HepG2 (cell line): Measurements from ENCODE around the gene SLC7A6OS. TPM values are rescaled to one million over a fixed set of nuclear protein-coding genes. Genes with fewer than 3 reads are reported as not detected.

Experiments used
- TBX3 ChIP-seq: fragments of 450-650 bp; IDR thresholded peaks from 2 replicates; pipeline ENCODE4 v1.6.1; 2017; ENCODE audit warnings: antibody characterized with exemption, mild to moderate bottlenecking, inconsistent platforms, borderline replicate concordance
- polyA plus RNA-seq, 8 experiments: library from polyadenylated mRNA; depleted of rRNA in 3 of 8; stranded (reverse) in 7 of 8; unstranded in 1 of 8; fragments of >200 nt; fragmentation: Illumina TruSeq in 4 of 8; extraction: Trizol in 4 of 8; gene quantifications; 2 replicates each; pipeline versions ENCODE4 v1.2.1 to v1.2.3, GENCODE V29; 2011 to 2016; ENCODE audit warnings: low read depth in 4 of 8, missing spikeins in 1 of 8, mixed read lengths in 1 of 8; ENCODE audit not compliant: insufficient read depth in 1 of 8
- total RNA-seq, 5 experiments: library from RNA; depleted of rRNA; stranded (reverse); fragments of >200 nt; fragmentation: Illumina TruSeq; extraction: Trizol; gene quantifications; 2 replicates each; pipeline ENCODE4 v1.2.3, GENCODE V29; 2016; ENCODE audit warnings: low read depth in 1 of 5
- TF ChIP-seq, protein P1 (sequence below): sonication (generic); formaldehyde crosslinking; IDR thresholded peaks from 2 replicates; pipeline ENCODE4 v1.4.0; 2020; ENCODE audit warnings: missing genetic modification reagents
- TF ChIP-seq, protein P2 (sequence below): sonication (generic); formaldehyde crosslinking; IDR thresholded peaks from 2 replicates; pipeline ENCODE4 v1.9.0; 2021; ENCODE audit warnings: missing genetic modification reagents, mild to moderate bottlenecking, borderline replicate concordance
- TF ChIP-seq, protein P3 (sequence below): sonication (generic); formaldehyde crosslinking; IDR thresholded peaks from 2 replicates; pipeline ENCODE4 v1.4.0; 2020; ENCODE audit warnings: mild to moderate bottlenecking, missing genetic modification reagents, borderline replicate concordance
- TF ChIP-seq, protein P4 (sequence below), 2 experiments: fragments of 450-650 bp in 1 of 2; sonication (generic) in 1 of 2; formaldehyde crosslinking in 1 of 2; IDR thresholded peaks; 2 replicates each; pipeline versions ENCODE4 v1.6.1 to v1.8.0; 2016 to 2022; ENCODE audit warnings: antibody characterized with exemption in 1 of 2, mild to moderate bottlenecking in 1 of 2, missing genetic modification reagents in 1 of 2
- TF ChIP-seq, protein P5 (sequence below): sonication (generic); formaldehyde crosslinking; IDR thresholded peaks from 2 replicates; pipeline ENCODE4 v1.5.1; 2020; ENCODE audit warnings: mild to moderate bottlenecking, missing genetic modification reagents, borderline replicate concordance

Gene SLC7A6OS
- total and polyA plus RNA-seq, 2 of the 13 experiments (the other 11 are each of a cell fraction or from before 2014, with no cell fraction given): 11.2 to 21.5 TPM

DNA sequence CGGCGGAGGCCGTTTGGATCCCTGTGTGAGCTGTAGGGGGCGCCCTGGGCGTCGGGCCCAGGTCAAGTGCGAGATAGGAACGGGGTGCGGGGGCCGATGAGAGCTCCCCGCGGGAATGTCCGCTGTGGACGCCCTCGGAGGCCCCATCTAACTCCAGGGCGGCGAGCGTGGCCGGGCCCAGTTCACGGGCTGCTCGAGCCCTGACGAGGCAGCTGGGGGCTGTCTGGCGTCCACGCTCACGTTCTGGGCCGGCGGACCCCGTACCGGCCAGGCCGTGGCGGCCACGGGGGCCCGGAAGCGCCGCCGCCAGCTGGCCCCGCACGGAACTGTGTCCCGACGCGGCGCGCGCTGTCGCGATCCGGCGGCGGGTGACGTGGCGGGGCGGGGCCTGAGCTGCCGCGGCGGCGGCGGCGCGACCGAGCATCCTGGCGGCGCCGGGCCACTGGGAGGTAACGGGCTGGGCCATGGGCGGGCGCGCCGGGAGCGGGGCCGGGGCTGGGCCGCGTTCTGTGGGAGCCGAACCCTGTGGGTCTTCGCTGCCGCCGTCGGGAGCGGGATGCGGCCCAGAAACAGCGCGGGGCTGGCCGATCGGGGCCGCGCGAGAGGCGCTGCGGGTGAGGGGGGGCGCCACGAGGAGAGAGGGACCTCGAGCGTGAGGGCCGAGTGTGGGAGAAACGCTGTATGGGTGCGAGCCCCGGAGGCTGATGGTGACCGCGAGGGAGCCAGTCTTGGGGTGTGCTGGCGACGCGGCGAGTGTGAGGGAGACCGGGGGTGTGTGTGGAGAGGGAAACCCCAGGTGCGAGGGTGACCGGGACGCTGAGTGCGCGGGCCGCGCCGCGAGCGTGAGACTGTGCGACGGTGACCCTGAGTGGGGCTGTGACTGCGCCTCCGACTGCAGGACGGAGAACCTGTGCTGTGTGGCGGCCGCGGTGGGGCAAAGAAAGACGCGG lies 46.3 kb downstream of the SLC7A6OS start, which contains the start of gene SLC7A6 (continued):
- TF ChIP-seq, protein P1, sequence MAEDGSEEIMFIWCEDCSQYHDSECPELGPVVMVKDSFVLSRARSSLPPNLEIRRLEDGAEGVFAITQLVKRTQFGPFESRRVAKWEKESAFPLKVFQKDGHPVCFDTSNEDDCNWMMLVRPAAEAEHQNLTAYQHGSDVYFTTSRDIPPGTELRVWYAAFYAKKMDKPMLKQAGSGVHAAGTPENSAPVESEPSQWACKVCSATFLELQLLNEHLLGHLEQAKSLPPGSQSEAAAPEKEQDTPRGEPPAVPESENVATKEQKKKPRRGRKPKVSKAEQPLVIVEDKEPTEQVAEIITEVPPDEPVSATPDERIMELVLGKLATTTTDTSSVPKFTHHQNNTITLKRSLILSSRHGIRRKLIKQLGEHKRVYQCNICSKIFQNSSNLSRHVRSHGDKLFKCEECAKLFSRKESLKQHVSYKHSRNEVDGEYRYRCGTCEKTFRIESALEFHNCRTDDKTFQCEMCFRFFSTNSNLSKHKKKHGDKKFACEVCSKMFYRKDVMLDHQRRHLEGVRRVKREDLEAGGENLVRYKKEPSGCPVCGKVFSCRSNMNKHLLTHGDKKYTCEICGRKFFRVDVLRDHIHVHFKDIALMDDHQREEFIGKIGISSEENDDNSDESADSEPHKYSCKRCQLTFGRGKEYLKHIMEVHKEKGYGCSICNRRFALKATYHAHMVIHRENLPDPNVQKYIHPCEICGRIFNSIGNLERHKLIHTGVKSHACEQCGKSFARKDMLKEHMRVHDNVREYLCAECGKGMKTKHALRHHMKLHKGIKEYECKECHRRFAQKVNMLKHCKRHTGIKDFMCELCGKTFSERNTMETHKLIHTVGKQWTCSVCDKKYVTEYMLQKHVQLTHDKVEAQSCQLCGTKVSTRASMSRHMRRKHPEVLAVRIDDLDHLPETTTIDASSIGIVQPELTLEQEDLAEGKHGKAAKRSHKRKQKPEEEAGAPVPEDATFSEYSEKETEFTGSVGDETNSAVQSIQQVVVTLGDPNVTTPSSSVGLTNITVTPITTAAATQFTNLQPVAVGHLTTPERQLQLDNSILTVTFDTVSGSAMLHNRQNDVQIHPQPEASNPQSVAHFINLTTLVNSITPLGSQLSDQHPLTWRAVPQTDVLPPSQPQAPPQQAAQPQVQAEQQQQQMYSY (CRISPR knock-in tag): peak; percentile 32; the same call in 1 of the 2 replicates
- TF ChIP-seq, protein P2, sequence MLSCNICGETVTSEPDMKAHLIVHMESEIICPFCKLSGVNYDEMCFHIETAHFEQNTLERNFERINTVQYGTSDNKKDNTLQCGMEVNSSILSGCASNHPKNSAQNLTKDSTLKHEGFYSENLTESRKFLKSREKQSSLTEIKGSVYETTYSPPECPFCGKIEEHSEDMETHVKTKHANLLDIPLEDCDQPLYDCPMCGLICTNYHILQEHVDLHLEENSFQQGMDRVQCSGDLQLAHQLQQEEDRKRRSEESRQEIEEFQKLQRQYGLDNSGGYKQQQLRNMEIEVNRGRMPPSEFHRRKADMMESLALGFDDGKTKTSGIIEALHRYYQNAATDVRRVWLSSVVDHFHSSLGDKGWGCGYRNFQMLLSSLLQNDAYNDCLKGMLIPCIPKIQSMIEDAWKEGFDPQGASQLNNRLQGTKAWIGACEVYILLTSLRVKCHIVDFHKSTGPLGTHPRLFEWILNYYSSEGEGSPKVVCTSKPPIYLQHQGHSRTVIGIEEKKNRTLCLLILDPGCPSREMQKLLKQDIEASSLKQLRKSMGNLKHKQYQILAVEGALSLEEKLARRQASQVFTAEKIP (CRISPR knock-in tag): no peak
- TF ChIP-seq, protein P3, sequence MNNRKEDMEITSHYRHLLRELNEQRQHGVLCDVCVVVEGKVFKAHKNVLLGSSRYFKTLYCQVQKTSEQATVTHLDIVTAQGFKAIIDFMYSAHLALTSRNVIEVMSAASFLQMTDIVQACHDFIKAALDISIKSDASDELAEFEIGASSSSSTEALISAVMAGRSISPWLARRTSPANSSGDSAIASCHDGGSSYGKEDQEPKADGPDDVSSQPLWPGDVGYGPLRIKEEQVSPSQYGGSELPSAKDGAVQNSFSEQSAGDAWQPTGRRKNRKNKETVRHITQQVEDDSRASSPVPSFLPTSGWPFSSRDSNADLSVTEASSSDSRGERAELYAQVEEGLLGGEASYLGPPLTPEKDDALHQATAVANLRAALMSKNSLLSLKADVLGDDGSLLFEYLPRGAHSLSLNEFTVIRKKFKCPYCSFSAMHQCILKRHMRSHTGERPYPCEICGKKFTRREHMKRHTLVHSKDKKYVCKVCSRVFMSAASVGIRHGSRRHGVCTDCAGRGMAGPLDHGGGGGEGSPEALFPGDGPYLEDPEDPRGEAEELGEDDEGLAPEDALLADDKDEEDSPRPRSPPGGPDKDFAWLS (CRISPR knock-in tag): no peak; the same call in 1 of the 2 replicates
- TF ChIP-seq, protein P4, sequence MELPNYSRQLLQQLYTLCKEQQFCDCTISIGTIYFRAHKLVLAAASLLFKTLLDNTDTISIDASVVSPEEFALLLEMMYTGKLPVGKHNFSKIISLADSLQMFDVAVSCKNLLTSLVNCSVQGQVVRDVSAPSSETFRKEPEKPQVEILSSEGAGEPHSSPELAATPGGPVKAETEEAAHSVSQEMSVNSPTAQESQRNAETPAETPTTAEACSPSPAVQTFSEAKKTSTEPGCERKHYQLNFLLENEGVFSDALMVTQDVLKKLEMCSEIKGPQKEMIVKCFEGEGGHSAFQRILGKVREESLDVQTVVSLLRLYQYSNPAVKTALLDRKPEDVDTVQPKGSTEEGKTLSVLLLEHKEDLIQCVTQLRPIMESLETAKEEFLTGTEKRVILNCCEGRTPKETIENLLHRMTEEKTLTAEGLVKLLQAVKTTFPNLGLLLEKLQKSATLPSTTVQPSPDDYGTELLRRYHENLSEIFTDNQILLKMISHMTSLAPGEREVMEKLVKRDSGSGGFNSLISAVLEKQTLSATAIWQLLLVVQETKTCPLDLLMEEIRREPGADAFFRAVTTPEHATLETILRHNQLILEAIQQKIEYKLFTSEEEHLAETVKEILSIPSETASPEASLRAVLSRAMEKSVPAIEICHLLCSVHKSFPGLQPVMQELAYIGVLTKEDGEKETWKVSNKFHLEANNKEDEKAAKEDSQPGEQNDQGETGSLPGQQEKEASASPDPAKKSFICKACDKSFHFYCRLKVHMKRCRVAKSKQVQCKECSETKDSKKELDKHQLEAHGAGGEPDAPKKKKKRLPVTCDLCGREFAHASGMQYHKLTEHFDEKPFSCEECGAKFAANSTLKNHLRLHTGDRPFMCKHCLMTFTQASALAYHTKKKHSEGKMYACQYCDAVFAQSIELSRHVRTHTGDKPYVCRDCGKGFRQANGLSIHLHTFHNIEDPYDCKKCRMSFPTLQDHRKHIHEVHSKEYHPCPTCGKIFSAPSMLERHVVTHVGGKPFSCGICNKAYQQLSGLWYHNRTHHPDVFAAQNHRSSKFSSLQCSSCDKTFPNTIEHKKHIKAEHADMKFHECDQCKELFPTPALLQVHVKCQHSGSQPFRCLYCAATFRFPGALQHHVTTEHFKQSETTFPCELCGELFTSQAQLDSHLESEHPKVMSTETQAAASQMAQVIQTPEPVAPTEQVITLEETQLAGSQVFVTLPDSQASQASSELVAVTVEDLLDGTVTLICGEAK (IDR thresholded peaks at IDR 0.05): no peak
- TF ChIP-seq, protein P4 (CRISPR knock-in tag; IDR thresholded peaks at IDR 0.05): no peak; the same call in 1 of the 2 replicates
- TF ChIP-seq, protein P5, sequence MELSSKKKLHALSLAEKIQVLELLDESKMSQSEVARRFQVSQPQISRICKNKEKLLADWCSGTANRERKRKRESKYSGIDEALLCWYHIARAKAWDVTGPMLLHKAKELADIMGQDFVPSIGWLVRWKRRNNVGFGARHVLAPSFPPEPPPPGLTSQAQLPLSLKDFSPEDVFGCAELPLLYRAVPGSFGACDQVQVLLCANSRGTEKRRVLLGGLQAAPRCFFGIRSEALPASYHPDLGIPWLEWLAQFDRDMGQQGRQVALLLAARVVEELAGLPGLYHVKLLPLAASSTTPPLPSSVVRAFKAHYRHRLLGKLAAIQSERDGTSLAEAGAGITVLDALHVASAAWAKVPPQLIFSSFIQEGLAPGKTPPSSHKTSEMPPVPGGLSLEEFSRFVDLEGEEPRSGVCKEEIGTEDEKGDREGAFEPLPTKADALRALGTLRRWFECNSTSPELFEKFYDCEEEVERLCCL: no peak
- TF ChIP-seq TBX3: peak; percentile 54; the same call in 1 of the 2 replicates
